ENCODE measurements around the gene GPR63. TPM values are rescaled to one million over a fixed set of nuclear protein-coding genes. Genes with fewer than 3 reads are reported as not detected.

The GPR63 gene
- total RNA-seq, 1 donor from 2014 or later: 5.0 TPM

DNA sequence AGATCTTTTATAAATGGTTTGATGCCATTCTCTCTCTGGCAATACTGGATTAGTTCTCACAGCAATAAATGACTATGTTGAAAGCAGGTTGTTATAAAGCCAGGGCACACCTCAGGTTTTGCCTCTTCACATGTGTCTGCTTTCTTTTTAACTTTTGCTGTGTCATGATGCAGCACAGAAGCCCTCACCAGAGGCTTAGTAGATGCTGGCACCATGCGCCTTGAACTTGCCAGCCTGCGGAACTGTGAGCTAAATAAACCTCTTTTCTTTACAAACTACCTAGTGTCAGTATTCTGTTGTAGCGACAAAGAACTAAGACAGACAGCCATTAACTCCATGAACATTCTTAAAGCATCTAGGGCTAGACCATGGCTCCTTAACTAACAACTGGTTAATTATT lies 15.3 kb upstream of the GPR63 start:
- Mint-ChIP-seq H3K27ac (no peak overlapping the region), H3K27me3 (ENCODE audit: low read depth) (peaks cover 15% of the 10 kb centered on the region), H3K4me3 (ENCODE audit: low read depth) (no peak overlapping the region), H3K36me3 (ENCODE audit: low read depth) (no peaks in the 10 kb centered on the region), H3K9me3 (no peaks in the 10 kb centered on the region), H3K4me1 (ENCODE audit: low read depth) (no peaks in the 10 kb centered on the region)
- intact Hi-C loops (cut with micrococcal nuclease): no loop called here
- no peak for DNase-seq (ENCODE audit: low spot score)

DNA sequence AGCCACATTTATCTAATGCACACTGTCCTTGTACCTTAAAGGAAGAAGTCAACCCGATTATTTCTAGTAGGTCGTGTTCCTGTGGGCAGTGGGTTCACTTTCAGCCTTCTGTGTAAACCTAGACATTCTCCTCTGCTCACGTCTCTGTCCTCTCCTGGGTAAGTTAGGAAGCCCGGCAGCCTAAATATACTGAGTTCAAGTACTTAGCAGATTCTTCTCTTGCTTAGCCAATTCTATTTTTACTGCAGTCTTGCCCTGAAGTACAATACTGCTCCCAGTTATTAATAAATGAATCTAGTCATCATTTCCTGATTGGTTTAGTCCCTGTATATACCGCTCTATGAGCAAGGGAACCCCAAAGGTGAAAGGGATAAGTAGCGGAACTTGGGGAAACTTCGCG lies 14.6 kb upstream of the GPR63 start:
- no peaks in the 10 kb centered on the region for H3K36me3 Mint-ChIP-seq (ENCODE audit: low read depth)

DNA sequence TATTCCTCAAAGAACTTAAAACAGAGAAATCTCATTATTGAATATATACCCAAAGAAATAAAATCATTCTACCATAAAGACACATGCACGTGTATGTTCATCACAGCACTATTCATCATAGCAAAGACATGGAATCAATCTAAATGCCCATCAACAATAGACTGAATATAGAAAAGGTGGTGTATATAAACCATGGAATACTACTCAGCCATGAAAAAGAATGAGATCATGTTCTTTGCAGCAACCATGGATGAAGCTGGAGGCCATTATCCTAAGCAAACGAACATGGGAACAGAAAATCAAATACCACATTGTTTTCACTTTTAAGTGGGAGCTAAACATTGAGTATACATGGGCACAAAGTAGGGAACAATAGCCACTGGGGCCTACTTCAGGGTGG lies 12.3 kb upstream of the GPR63 start:
- Mint-ChIP-seq H3K4me3 (ENCODE audit: low read depth) (no peak overlapping the region), H3K36me3 (ENCODE audit: low read depth) (no peaks in the 10 kb centered on the region), H3K4me1 (ENCODE audit: low read depth) (no peaks in the 10 kb centered on the region), H3K27ac (no peak overlapping the region), H3K9me3 (peaks cover 3% of the 10 kb centered on the region), H3K27me3 (ENCODE audit: low read depth) (peaks cover 28% of the 10 kb centered on the region)
- no peak for DNase-seq (ENCODE audit: low spot score)
- intact Hi-C loops (cut with micrococcal nuclease): no loop called here

More for the DNA sequence above, 14.6 kb upstream of the GPR63 start:
- Mint-ChIP-seq H3K27ac (no peak overlapping the region), H3K4me3 (ENCODE audit: low read depth) (no peak overlapping the region), H3K27me3 (ENCODE audit: low read depth) (peaks cover 16% of the 10 kb centered on the region), H3K9me3 (no peaks in the 10 kb centered on the region), H3K4me1 (ENCODE audit: low read depth) (no peaks in the 10 kb centered on the region)
- intact Hi-C loops (cut with micrococcal nuclease): no loop called here
- DNase-seq (ENCODE audit: low spot score): no peak

DNA sequence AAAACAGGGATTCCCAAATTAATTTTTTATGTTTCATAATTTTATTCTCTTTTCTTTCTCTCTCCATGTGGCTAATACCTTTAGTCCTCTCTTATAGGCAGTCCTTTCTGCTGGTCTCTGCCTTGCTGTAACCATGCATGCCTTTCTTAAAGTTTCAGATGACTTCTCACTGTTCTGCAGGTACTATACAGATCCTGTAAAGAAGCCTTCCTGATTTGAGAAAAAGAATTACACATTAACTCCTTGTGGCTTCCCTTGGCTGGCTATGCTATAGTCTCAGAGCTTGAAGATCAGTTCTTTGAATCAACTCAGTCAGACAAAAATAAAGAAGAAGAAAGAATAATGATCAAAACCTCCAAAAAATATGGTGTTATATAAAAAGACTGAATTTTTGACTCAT lies 7.3 kb upstream of the GPR63 start:
- Mint-ChIP-seq H3K27ac (no peak overlapping the region), H3K27me3 (ENCODE audit: low read depth) (peaks cover 40% of the 10 kb centered on the region), H3K36me3 (ENCODE audit: low read depth) (no peaks in the 10 kb centered on the region), H3K4me1 (ENCODE audit: low read depth) (peaks cover 2% of the 10 kb centered on the region), H3K9me3 (peaks cover 5% of the 10 kb centered on the region), H3K4me3 (ENCODE audit: low read depth) (no peak overlapping the region)
- no peak for DNase-seq (ENCODE audit: low spot score)
- intact Hi-C loops (cut with micrococcal nuclease): no loop called here

DNA sequence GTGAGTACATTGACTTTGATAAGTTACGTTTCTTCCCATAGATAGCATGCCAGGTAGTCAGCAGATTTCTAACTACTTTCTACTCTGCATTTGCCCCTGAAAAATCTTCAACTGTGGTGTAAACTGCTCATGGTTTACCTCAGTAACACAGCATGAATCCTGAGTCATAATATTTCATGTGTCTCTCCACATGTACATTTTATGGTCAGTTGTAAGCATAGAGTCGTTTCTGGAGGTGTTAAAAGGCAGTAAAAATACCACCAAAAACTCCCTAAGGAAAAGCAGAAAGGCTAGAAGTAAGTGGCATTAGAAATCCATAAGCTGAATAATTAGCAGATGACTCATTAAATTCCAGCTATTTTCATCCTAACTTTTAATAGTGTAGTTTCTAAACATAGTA lies 4.1 kb upstream of the GPR63 start:
- peaks cover 32% of the 10 kb centered on the region for H3K27me3 Mint-ChIP-seq (ENCODE audit: low read depth)
- no peak overlapping the region for H3K4me3 Mint-ChIP-seq (ENCODE audit: low read depth)
- no peaks in the 10 kb centered on the region for H3K36me3 Mint-ChIP-seq (ENCODE audit: low read depth)
- H3K4me1 Mint-ChIP-seq (ENCODE audit: low read depth): peaks cover 10% of the 10 kb centered on the region
- DNase-seq (ENCODE audit: low spot score): no peak
- peaks cover 5% of the 10 kb centered on the region for H3K9me3 Mint-ChIP-seq
- intact Hi-C loops (cut with micrococcal nuclease): no loop called here
- H3K27ac Mint-ChIP-seq: no peak overlapping the region

DNA sequence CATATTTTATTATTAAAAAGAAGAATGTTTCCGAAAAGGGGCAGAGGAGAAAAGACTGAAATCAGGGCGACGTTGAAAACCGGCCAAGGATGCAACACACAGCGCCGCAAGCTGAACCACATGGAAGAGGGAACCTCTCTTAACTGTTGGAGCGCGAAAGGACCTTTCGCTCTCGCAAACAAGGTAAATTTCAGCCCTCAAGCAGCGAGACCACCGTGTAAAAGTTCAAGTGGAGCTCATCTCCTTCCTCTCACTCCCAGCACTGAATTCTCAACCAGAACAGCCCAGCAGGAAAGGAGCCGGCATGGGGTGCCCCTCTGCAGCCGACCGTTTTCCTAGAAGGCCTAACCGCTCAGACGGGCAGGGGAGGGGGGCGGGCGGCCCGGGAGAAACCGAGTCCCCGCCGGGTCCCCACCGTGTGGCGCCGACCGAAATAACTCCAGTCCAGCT lies 621 bp downstream of the GPR63 start:
- intact Hi-C loops (cut with micrococcal nuclease): loop anchor here (1.0 to 5.0 kb wide), 6 partner anchors 20 to 447 kb away; partner anchors contain the start of genes KLHL32, MMS22L and NDUFAF4
- Mint-ChIP-seq H3K9me3 (no peaks in the 10 kb centered on the region), H3K4me3 (ENCODE audit: low read depth) (peak overlapping the region; percentile 90), H3K4me1 (ENCODE audit: low read depth) (peaks cover 34% of the 10 kb centered on the region), H3K27me3 (ENCODE audit: low read depth) (peaks cover 24% of the 10 kb centered on the region), H3K27ac (peak overlapping the region; percentile 43), H3K36me3 (ENCODE audit: low read depth) (peaks cover 4% of the 10 kb centered on the region)
- DNase-seq (ENCODE audit: low spot score): no peak

DNA sequence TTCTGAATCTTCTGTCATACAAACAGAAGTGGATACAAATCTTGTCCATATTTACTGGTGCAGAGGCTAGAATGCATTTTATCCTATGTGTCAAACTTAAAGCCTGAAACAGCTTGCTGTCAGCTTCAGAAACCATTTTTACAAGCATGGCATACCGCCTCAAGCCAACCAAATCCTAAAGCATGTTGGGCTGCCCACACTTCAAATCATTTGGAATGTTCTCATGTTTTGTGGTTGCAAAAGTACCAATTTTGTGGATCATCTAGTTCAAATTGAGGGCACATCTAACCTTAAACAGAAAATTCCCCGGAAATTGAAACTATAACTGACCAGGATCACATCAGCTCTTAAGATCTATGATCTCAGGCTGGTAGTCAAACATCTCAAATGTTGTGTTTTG lies 3.2 kb downstream of the GPR63 start:
- intact Hi-C loops (cut with micrococcal nuclease): no loop called here

DNA sequence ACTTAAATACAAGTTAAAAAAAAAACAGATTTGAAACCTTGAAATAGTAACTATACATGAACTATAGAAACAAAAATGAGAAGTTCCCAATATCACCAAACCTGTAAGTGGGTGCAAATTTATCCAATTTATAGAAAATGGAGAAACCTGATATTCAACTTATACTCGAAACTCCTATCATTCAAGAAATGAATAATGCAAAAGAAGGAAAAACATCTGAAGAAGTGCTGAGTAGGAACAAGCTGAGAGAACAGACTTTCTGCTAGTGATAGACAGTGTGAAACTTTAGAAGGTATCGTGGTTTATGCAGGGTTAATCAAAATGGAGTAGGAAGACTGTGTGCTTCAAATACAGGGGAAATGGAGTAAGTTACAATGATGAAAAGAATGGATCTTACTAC lies 4.5 kb downstream of the GPR63 start:
- H3K4me3 Mint-ChIP-seq (ENCODE audit: low read depth): no peak overlapping the region
- no peaks in the 10 kb centered on the region for H3K9me3 Mint-ChIP-seq
- DNase-seq (ENCODE audit: low spot score): no peak
- H3K4me1 Mint-ChIP-seq (ENCODE audit: low read depth): peaks cover 32% of the 10 kb centered on the region
- H3K36me3 Mint-ChIP-seq (ENCODE audit: low read depth): peaks cover 25% of the 10 kb centered on the region
- no peak overlapping the region for H3K27ac Mint-ChIP-seq
- intact Hi-C loops (cut with micrococcal nuclease): no loop called here
- peaks cover 8% of the 10 kb centered on the region for H3K27me3 Mint-ChIP-seq (ENCODE audit: low read depth)

More for the DNA sequence above, 3.2 kb downstream of the GPR63 start:
- Mint-ChIP-seq H3K27me3 (ENCODE audit: low read depth) (peaks cover 17% of the 10 kb centered on the region), H3K4me3 (ENCODE audit: low read depth) (no peak overlapping the region), H3K9me3 (no peaks in the 10 kb centered on the region), H3K4me1 (ENCODE audit: low read depth) (peaks cover 36% of the 10 kb centered on the region), H3K27ac (no peak overlapping the region), H3K36me3 (ENCODE audit: low read depth) (peaks cover 18% of the 10 kb centered on the region)
- DNase-seq (ENCODE audit: low spot score): no peak

DNA sequence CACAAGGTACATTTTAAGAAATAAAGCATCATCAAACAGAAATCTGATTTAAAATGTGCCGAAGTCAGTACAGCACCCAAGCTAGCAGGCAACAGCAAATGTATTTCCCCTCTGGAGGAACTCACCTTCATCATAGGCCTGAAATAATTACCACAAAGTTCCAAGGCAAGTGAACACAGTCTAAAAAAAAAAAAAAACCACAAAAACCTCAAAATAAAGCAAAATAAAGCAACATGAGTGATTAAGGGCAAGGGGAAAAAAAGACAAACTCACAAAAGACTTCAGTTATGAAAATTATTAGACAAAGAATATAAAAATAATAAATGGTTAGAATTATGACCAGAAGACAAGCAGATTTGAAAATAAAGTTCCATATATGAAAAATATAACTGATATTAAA lies 10.4 kb downstream of the GPR63 start:
- Mint-ChIP-seq H3K27me3 (ENCODE audit: low read depth) (no peaks in the 10 kb centered on the region), H3K36me3 (ENCODE audit: low read depth) (peaks cover 36% of the 10 kb centered on the region), H3K9me3 (no peaks in the 10 kb centered on the region), H3K27ac (no peak overlapping the region), H3K4me3 (ENCODE audit: low read depth) (no peak overlapping the region), H3K4me1 (ENCODE audit: low read depth) (peaks cover 10% of the 10 kb centered on the region)
- intact Hi-C loops (cut with micrococcal nuclease): no loop called here
- no peak for DNase-seq (ENCODE audit: low spot score)

DNA sequence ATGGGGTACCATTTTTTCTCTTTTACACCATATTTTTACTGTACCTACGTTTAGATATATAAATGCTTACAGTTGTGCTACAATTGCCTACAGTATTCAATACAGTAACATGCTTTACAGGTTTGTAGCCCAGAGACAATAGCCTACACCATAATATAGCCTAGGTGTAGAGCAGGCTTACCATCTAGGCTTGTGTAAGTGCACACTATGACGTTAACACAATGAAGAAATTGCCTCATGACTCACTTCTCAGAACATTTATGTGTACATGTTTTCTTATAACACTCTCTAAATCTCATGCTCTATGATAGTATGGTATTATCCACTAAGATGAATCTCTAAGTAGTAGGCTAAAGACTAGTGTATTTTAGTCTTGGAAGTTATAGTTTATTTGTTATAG lies 13.5 kb downstream of the GPR63 start:
- Mint-ChIP-seq H3K4me3 (ENCODE audit: low read depth) (no peak overlapping the region), H3K36me3 (ENCODE audit: low read depth) (peaks cover 28% of the 10 kb centered on the region), H3K27me3 (ENCODE audit: low read depth) (no peaks in the 10 kb centered on the region), H3K9me3 (peaks cover 6% of the 10 kb centered on the region), H3K27ac (no peak overlapping the region), H3K4me1 (ENCODE audit: low read depth) (peaks cover 14% of the 10 kb centered on the region)
- intact Hi-C loops (cut with micrococcal nuclease): no loop called here
- no peak for DNase-seq (ENCODE audit: low spot score)

DNA sequence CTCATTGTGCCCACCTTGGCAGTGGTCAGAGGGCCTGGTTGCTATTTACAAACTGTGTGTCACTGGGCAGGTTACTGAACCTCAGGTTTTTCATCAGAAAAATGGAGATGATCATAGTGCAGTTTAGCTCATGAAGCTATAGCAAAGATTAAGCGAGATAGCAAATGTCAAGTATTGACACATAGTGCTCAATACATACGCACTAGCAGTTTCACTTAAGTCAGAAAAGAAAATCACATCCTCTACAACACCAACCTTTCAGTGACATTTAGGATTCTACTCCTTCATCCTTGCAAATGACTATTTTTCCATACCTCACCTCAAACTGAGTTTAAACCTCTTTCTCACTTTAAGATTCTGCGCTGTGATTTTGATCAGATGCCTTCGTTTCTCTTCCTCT lies 16.2 kb downstream of the GPR63 start:
- peaks cover 15% of the 10 kb centered on the region for H3K36me3 Mint-ChIP-seq (ENCODE audit: low read depth)
- H3K4me3 Mint-ChIP-seq (ENCODE audit: low read depth): no peak overlapping the region
- no peak for DNase-seq (ENCODE audit: low spot score)
- intact Hi-C loops (cut with micrococcal nuclease): no loop called here
- peaks cover 6% of the 10 kb centered on the region for H3K9me3 Mint-ChIP-seq
- no peaks in the 10 kb centered on the region for H3K27me3 Mint-ChIP-seq (ENCODE audit: low read depth)
- peaks cover 11% of the 10 kb centered on the region for H3K4me1 Mint-ChIP-seq (ENCODE audit: low read depth)
- H3K27ac Mint-ChIP-seq: peak overlapping the region; percentile 58

DNA sequence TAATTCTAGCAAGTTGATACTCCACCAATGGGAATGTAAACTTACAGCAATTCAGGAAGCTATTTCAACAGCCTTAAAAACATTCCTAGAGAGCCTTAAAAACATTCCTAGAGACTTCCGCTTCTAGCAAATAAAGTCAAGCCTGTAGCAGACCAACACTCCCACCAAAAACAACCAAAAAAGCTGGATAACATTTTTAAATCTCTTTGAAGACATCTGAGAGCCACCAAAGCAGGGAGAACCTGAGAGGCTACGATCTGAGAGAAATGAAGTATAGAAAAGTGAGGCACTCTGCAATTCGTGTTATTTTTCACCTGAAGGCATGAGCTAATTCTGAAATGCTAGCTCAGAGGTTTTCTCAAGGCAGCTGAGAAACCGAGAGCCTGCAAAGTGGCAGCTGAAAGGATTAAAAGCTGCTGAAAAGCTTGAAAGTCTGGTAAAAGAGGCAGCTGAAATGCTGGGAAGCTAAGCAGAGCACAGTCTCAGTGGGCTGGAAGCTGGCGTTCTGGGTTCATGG lies 20.9 kb downstream of the GPR63 start:
- DNase-seq (ENCODE audit: low spot score): no peak
- Mint-ChIP-seq H3K9me3 (peaks cover 6% of the 10 kb centered on the region), H3K27ac (no peak overlapping the region), H3K4me3 (ENCODE audit: low read depth) (no peak overlapping the region), H3K27me3 (ENCODE audit: low read depth) (no peaks in the 10 kb centered on the region), H3K4me1 (ENCODE audit: low read depth) (peaks cover 6% of the 10 kb centered on the region), H3K36me3 (ENCODE audit: low read depth) (peaks cover 7% of the 10 kb centered on the region)
- intact Hi-C loops (cut with micrococcal nuclease): loop anchor here (2.0 kb wide), 1 partner anchor 20 kb away; the partner anchor contains the start of gene GPR63

DNA sequence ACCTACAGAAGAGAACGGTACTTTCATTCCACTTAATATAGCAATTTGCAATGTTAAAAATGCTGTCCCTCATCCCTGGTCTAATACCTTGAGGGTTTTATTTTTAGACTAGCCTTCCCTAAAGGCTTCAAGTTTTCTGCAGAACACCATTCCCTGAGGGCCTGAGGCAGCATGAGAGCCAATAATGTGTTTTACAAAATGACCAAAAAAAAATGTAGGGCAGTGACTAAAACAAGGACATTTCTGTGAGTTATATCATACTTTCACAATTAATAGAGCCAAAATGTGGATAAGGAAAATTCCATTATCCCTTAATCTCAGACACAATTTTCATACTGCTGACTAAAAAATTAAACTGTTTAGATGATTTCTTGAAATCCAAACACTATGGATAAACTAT lies 22.7 kb downstream of the GPR63 start:
- Mint-ChIP-seq H3K27me3 (ENCODE audit: low read depth) (no peaks in the 10 kb centered on the region), H3K4me3 (ENCODE audit: low read depth) (no peak overlapping the region), H3K36me3 (ENCODE audit: low read depth) (peaks cover 3% of the 10 kb centered on the region), H3K9me3 (peaks cover 4% of the 10 kb centered on the region), H3K4me1 (ENCODE audit: low read depth) (no peaks in the 10 kb centered on the region), H3K27ac (no peak overlapping the region)
- no peak for DNase-seq (ENCODE audit: low spot score)
- intact Hi-C loops (cut with micrococcal nuclease): no loop called here
